Activated CD8-positive, alpha-beta memory T cell treated with anti-CD3 and anti-CD28 coated beads for 36 hours (primary cell): ENCODE data around the gene CDH23. TPM values are rescaled to one million over a fixed set of nuclear protein-coding genes. Genes with fewer than 3 reads are reported as not detected.

Experiments used
- CTCF ChIA-PET: fragments of 350-600 bp; sonication (Branson Sonifier 250); formaldehyde crosslinking; loops from one replicate; lab custom pipeline; 2021; ENCODE audit warnings: antibody characterized with exemption; lab: Charles Lee
- POLR2A ChIA-PET: fragments of 350-600 bp; sonication (Branson Sonifier 250); formaldehyde crosslinking; loops from one replicate; lab custom pipeline; 2021; ENCODE audit warnings: antibody characterized with exemption; lab: Charles Lee
- total RNA-seq, 2 experiments: library from RNA; stranded (reverse); gene quantifications; one replicate each; pipeline ENCODE4 v1.2.3, GENCODE V29; 2021

Gene CDH23
- total RNA-seq, 2 experiments from 2014 or later = 0.25 to 0.55 TPM

GRCh38 chr10:71778071-71778825 is 381.5 kb downstream of the CDH23 start:
- CTCF ChIA-PET = interaction anchor here (1.6 kb wide), 1 partner anchor 33 kb away, joined by 4 read pairs; no protein-coding TSS in a partner anchor

GRCh38 chr10:71779641-71780040 is 382.9 kb downstream of the CDH23 start:
- CTCF ChIA-PET = interaction anchor here (1.6 kb wide), 1 partner anchor 32 kb away, joined by 4 read pairs; no protein-coding TSS in a partner anchor
- POLR2A ChIA-PET = no interaction called here

More at GRCh38 chr10:71778071-71778825, 381.5 kb downstream of the CDH23 start:
- POLR2A ChIA-PET = interaction anchor here (0.8 kb wide), 1 partner anchor 9 kb away, joined by 3 read pairs; no protein-coding TSS in a partner anchor

- ChIA-PET POLR2A (no interaction called here), CTCF (no interaction called here)
These were observed 383.4 kb downstream of the CDH23 start for GRCh38 chr10:71780156-71780555.

GRCh38 chr10:71780719-71781118 is 384.0 kb downstream of the CDH23 start:
- POLR2A ChIA-PET = no interaction called here
- CTCF ChIA-PET = no interaction called here

- ChIA-PET CTCF (interaction anchor here (0.6 kb wide), 1 partner anchor 84 kb away, joined by 3 read pairs; no protein-coding TSS in a partner anchor), POLR2A (no interaction called here)
These were observed 385.6 kb downstream of the CDH23 start for GRCh38 chr10:71782221-71782916.

- POLR2A ChIA-PET = no interaction called here
These were observed 386.3 kb downstream of the CDH23 start for GRCh38 chr10:71782917-71783490.

GRCh38 chr10:71783917-71784678 is 387.4 kb downstream of the CDH23 start:
- CTCF ChIA-PET = interaction anchor here (1.2 kb wide), 1 partner anchor 27 kb away, joined by 4 read pairs; no protein-coding TSS in a partner anchor
- POLR2A ChIA-PET = no interaction called here

More at GRCh38 chr10:71782917-71783490, 386.3 kb downstream of the CDH23 start:
- CTCF ChIA-PET = interaction anchor here (0.6 to 1.2 kb wide), 2 partner anchors 29 to 328 kb away, joined by 3 to 4 read pairs; no protein-coding TSS in a partner anchor

- CTCF ChIA-PET = no interaction called here
- POLR2A ChIA-PET = no interaction called here
These were observed 388.1 kb downstream of the CDH23 start for GRCh38 chr10:71784679-71785272.

GRCh38 chr10:71788954-71789353 is 392.2 kb downstream of the CDH23 start:
- ChIA-PET CTCF (no interaction called here), POLR2A (no interaction called here)

GRCh38 chr10:71789871-71790270 is 393.2 kb downstream of the CDH23 start:
- ChIA-PET POLR2A (no interaction called here), CTCF (no interaction called here)

- CTCF ChIA-PET = no interaction called here
- POLR2A ChIA-PET = no interaction called here
These were observed 394.2 kb downstream of the CDH23 start for GRCh38 chr10:71790749-71791440.

GRCh38 chr10:71795248-71795647 is 398.5 kb downstream of the CDH23 start:
- CTCF ChIA-PET = no interaction called here
- POLR2A ChIA-PET = no interaction called here

GRCh38 chr10:71796749-71797405 is 400.2 kb downstream of the CDH23 start:
- CTCF ChIA-PET = interaction anchor here (0.6 to 0.7 kb wide), 2 partner anchors 100 to 101 kb away, joined by 3 read pairs; no protein-coding TSS in a partner anchor

GRCh38 chr10:71797533-71798307 is 401.0 kb downstream of the CDH23 start:
- POLR2A ChIA-PET = no interaction called here

More at GRCh38 chr10:71796749-71797405, 400.2 kb downstream of the CDH23 start:
- POLR2A ChIA-PET = no interaction called here

GRCh38 chr10:71798308-71798624 is 401.5 kb downstream of the CDH23 start:
- ChIA-PET CTCF (no interaction called here), POLR2A (no interaction called here)

More at GRCh38 chr10:71797533-71798307, 401.0 kb downstream of the CDH23 start:
- CTCF ChIA-PET = no interaction called here

- CTCF ChIA-PET = no interaction called here
- POLR2A ChIA-PET = no interaction called here
These were observed 402.4 kb downstream of the CDH23 start for GRCh38 chr10:71799112-71799511.
